GM12878 (cell line): ENCODE results near the gene DIPK1A. TPM values are rescaled to one million over a fixed set of nuclear protein-coding genes. Genes with fewer than 3 reads are reported as not detected.
A peak's percentile ranks its signal among the peaks of the same experiment; 100 is the strongest.

Experiments used
- ATAC-seq: fragments of 200-7000 bp; cut with Tn5 transposase; 3 replicates; pipeline ENCODE4 v1.9.1; 2020; ENCODE audit warnings: mild to moderate bottlenecking, moderate library complexity
- BruUV-seq: library from RNA; stranded (reverse); fragments of 400-500 nt; replicated peaks from 2 replicates; lab custom pipeline; 2021; lab: Mats Ljungman, UMichigan
- CTCF ChIA-PET: fragments of 300-600 bp; sonication (Branson Sonifier 250); formaldehyde crosslinking; extraction: SDS; loops from one replicate; lab custom pipeline; 2021; ENCODE audit warnings: inconsistent platforms; lab: Yijun Ruan, JAX
- POLR2A ChIA-PET: fragments of 350-600 bp; formaldehyde crosslinking; extraction: SDS; loops from one replicate; lab custom pipeline; 2021; ENCODE audit warnings: inconsistent platforms; lab: Charles Lee
- RAD21 ChIA-PET: fragments of 300-600 bp; sonication (Branson Sonifier 250); formaldehyde crosslinking; loops from one replicate; lab custom pipeline; 2023; ENCODE audit warnings: antibody characterized with exemption; ENCODE audit not compliant: unreplicated experiment; lab: Charles Lee
- SMC1A ChIA-PET: fragments of 300-600 bp; sonication (Branson Sonifier 250); formaldehyde crosslinking; loops from one replicate; lab custom pipeline; 2023; ENCODE audit not compliant: unreplicated experiment, uncharacterized antibody; lab: Charles Lee
- DNase-seq: peaks from one replicate; pipeline ENCODE4 v3.0.0-alpha.2; 2011; ENCODE audit warnings: low read depth, low spot score
- FAIRE-seq: peaks from 3 replicates; lab custom pipeline; 2011; peaks lifted over from hg19 to GRCh38; lab: Jason Lieb, UNC
- H2AFZ ChIP-seq: 2 replicates; pipeline ENCODE4 v1.6.0; 2011; ENCODE audit warnings: low read depth, low read length, control low read depth; ENCODE audit not compliant: control insufficient read depth
- H3K27ac ChIP-seq: 2 replicates; pipeline ENCODE4 v1.5.1; 2011; ENCODE audit warnings: control low read depth; ENCODE audit not compliant: control insufficient read depth, insufficient read depth
- H3K27me3 ChIP-seq, 2 experiments: replicated peaks in 1 of 2; 2 replicates each; pipeline versions ENCODE4 v1.6.0 to v1.6.1; 2011; ENCODE audit warnings: low read length in 1 of 2; ENCODE audit not compliant: control insufficient read depth in 2 of 2, insufficient read depth in 2 of 2
- H3K36me3 ChIP-seq, 2 experiments: 2 replicates each; pipeline ENCODE4 v1.5.1; 2011; ENCODE audit warnings: low read length in 1 of 2; ENCODE audit not compliant: control insufficient read depth in 2 of 2, insufficient read depth in 2 of 2
- H3K4me1 ChIP-seq: 2 replicates; pipeline ENCODE4 v1.6.1; 2011; ENCODE audit warnings: mild to moderate bottlenecking, low read length, moderate library complexity, mixed read lengths; ENCODE audit not compliant: control insufficient read depth, insufficient read depth
- H3K4me2 ChIP-seq: 2 replicates; pipeline ENCODE4 v1.6.0; 2011; ENCODE audit warnings: control low read depth; ENCODE audit not compliant: control insufficient read depth, insufficient read depth
- H3K4me3 ChIP-seq: fragments of 200-600 bp; sonication (generic); 2 replicates; pipeline ENCODE4 v1.5.1; 2016
- H3K79me2 ChIP-seq: 2 replicates; pipeline ENCODE4 v1.6.0; 2011; ENCODE audit warnings: low read length; ENCODE audit not compliant: control insufficient read depth, insufficient read depth
- H3K9ac ChIP-seq: 2 replicates; pipeline ENCODE4 v1.8.0; 2011; ENCODE audit warnings: low read length, control low read depth, mixed read lengths; ENCODE audit not compliant: control insufficient read depth, insufficient read depth
- H3K9me3 ChIP-seq: replicated peaks from 3 replicates; pipeline ENCODE4 v1.5.1; 2011; ENCODE audit warnings: mild to moderate bottlenecking, low read length; ENCODE audit not compliant: control insufficient read depth, insufficient read depth
- H4K20me1 ChIP-seq: 2 replicates; pipeline ENCODE4 v1.6.0; 2011; ENCODE audit not compliant: control insufficient read depth, insufficient read depth
- ATF3 ChIP-seq: IDR thresholded peaks from 2 replicates; pipeline ENCODE4 v1.6.1; 2011; ENCODE audit warnings: low read depth, mild to moderate bottlenecking, low read length, moderate library complexity, borderline replicate concordance; ENCODE audit errors: extremely low read depth
- CREM ChIP-seq: IDR thresholded peaks from 2 replicates; pipeline ENCODE4 v1.6.1; 2014; ENCODE audit warnings: antibody characterized with exemption, low read depth
- CUX1 ChIP-seq: IDR thresholded peaks from 2 replicates; pipeline ENCODE4 v1.6.1; 2012; ENCODE audit warnings: improper control_type of control experiment, low read depth, low read length; ENCODE audit not compliant: insufficient replicate concordance
- E2F4 ChIP-seq: IDR thresholded peaks from 2 replicates; pipeline ENCODE4 v1.6.1; 2012; ENCODE audit warnings: low read depth, low read length, improper control_type of control experiment
- EP300 ChIP-seq, 2 experiments: fragments of 150-350 bp in 1 of 2; IDR thresholded peaks; 2 replicates each; pipeline ENCODE4 v1.6.1; 2011 to 2012; ENCODE audit warnings: low read depth in 2 of 2, low read length in 2 of 2, borderline replicate concordance in 1 of 2, improper control_type of control experiment in 1 of 2, inconsistent platforms in 1 of 2; ENCODE audit not compliant: control insufficient read depth in 1 of 2
- NFIC ChIP-seq: IDR thresholded peaks from 2 replicates; pipeline ENCODE4 v1.6.1; 2012; ENCODE audit warnings: low read depth, mild to moderate bottlenecking, inconsistent platforms, low read length, moderate library complexity
- ZNF207 ChIP-seq: fragments of 450-650 bp; IDR thresholded peaks from 2 replicates; pipeline ENCODE4 v1.6.1; 2014; ENCODE audit warnings: antibody characterized with exemption, mild to moderate bottlenecking, borderline replicate concordance
- ZNF217 ChIP-seq: fragments of 450-650 bp; IDR thresholded peaks from 2 replicates; pipeline ENCODE4 v1.6.1; 2017; ENCODE audit warnings: antibody characterized with exemption, mild to moderate bottlenecking
- ZNF24 ChIP-seq: fragments of 450-650 bp; IDR thresholded peaks from 2 replicates; pipeline ENCODE4 v1.6.1; 2017; ENCODE audit warnings: antibody characterized with exemption, mild to moderate bottlenecking
- ZZZ3 ChIP-seq: IDR thresholded peaks from 2 replicates; pipeline ENCODE4 v1.6.1; 2011; ENCODE audit warnings: low read depth; ENCODE audit not compliant: control insufficient read depth, insufficient read length
- WGBS: methylation state at CpG from one replicate; pipeline ENCODE4 v1.1.6; 2016; ENCODE audit warnings: low lambda C conversion rate; ENCODE audit not compliant: insufficient replicate concordance, insufficient coverage; ENCODE audit errors: missing lambda C conversion rate; 5-methylcytosine and 5-hydroxymethylcytosine counted together
- in situ Hi-C: fragments of 300-500 bp; cut with MboI; formaldehyde crosslinking; loops from 9 replicates; pipeline ENCODE4 v1.14.3; 2018; ENCODE audit warnings: mixed read lengths
- intact Hi-C: fragments of 100-400 bp; cut with micrococcal nuclease; formaldehyde crosslinking; loops from one replicate; pipeline ENCODE4 v1.14.2; 2022; ENCODE audit not compliant: unreplicated experiment
- polyA plus RNA-seq, 11 experiments: library from polyadenylated mRNA; depleted of rRNA in 4 of 11; unstranded in 6 of 11; stranded (reverse) in 5 of 11; fragments of >200 nt; fragmentation: Nextera tagmentation in 4 of 11; fragmentation: Illumina TruSeq in 1 of 11; extraction: Ambion mirVana in 4 of 11; extraction: Trizol in 1 of 11; gene quantifications; 1 replicate in 1 of 11; 2 replicates in 10 of 11; pipeline versions ENCODE4 v1.2.1 to v1.2.3, GENCODE V29; 2011 to 2016; ENCODE audit warnings: inconsistent platforms in 2 of 11, missing spikeins in 2 of 11, low read depth in 1 of 11
- total RNA-seq, 4 experiments: library from RNA; depleted of rRNA in 3 of 4; stranded (reverse); fragments of >200 nt in 3 of 4; fragmentation: Illumina TruSeq in 1 of 4; extraction: Trizol in 1 of 4; gene quantifications; 2 replicates each; pipeline versions ENCODE4 v1.2.1 to v1.2.3, GENCODE V29; 2013 to 2021

The DIPK1A gene
- total and polyA plus RNA-seq, 10 of the 15 experiments (the other 5 are each of a cell fraction or from before 2014, with no cell fraction given), result 4.9 to 15.0 (median 9.7) TPM

GRCh38 chr1:92945748-92946270 lies 15.5 kb downstream of the DIPK1A start:
- ATAC-seq (no peak), DNase-seq (no peak), FAIRE-seq (no peak)
- Histone ChIP-seq H3K9me3 (no peaks in the 10 kb centered on the region), H3K4me1 (peaks cover 35% of the 10 kb centered on the region), H3K27ac (no peak overlapping the region), H3K79me2 (peaks cover 65% of the 10 kb centered on the region), H4K20me1 (no peaks in the 10 kb centered on the region), H3K36me3 (no peaks in the 10 kb centered on the region), H3K4me2 (peak overlapping the region; percentile 19), H3K27me3 (no peaks in the 10 kb centered on the region), H2AFZ (no peak overlapping the region), H3K4me3 (no peak overlapping the region), H3K9ac (no peak overlapping the region)
- ChIA-PET POLR2A (interaction anchor here (0.6 to 4.7 kb wide), 5 partner anchors 10 to 84 kb away, joined by 3 to 43 read pairs (median 4); no protein-coding TSS in a partner anchor), RAD21 (interaction anchor here (0.9 to 8.6 kb wide), 5 partner anchors 10 to 87 kb away, joined by 3 to 107 read pairs (median 4); partner anchors contain the start of gene DIPK1A), SMC1A (interaction anchor here (0.6 to 10.2 kb wide), 11 partner anchors 11 to 554 kb away, joined by 3 to 154 read pairs (median 5); partner anchors contain the start of genes DIPK1A and MTF2), CTCF (interaction anchor here (0.7 to 4.0 kb wide), 10 partner anchors 9 to 88 kb away, joined by 3 to 17 read pairs (median 3); partner anchors contain the start of gene DIPK1A)
- TF ChIP-seq ZNF24 (no peak), E2F4 (no peak), ATF3 (no peak), ZZZ3 (no peak), ZNF207 (no peak), ZNF217 (no peak), CUX1 (no peak), NFIC (no peak), CREM (no peak), EP300 (IDR thresholded peaks at IDR 0.05; ENCODE audit: borderline replicate concordance in 1 of 2, control insufficient read depth in 1 of 2, low read depth in 2 of 2, low read length in 2 of 2) (no peak)
- 95% methylated on average over 4 of the region's 4 CpGs for WGBS
- intact Hi-C loops (no loop called here), in situ Hi-C loops (no loop called here)
- BruUV-seq, result no TSS peak
